OCI-LY1 (cell line): ENCODE results near the gene MEIKIN.

Experiments used
- EZH2 ChIP-seq: fragments of 200-600 bp; sonication (generic), shearing (Covaris generic); IDR thresholded peaks from 2 replicates; pipeline ENCODE4 v1.8.0; 2017; ENCODE audit warnings: borderline replicate concordance, mixed run types, mild to moderate bottlenecking, antibody characterized with exemption, low read length, moderate library complexity, mixed read lengths
- TF ChIP-seq, protein P1 (sequence below): fragments of 200-600 bp; sonication (generic), shearing (Covaris generic); IDR thresholded peaks from 2 replicates; pipeline ENCODE4 v1.5.1; 2017; ENCODE audit warnings: mild to moderate bottlenecking, antibody characterized with exemption, low read length, moderate library complexity, mixed read lengths

GRCh38 chr5:131994533-131995226 is 49.2 kb upstream of the MEIKIN start:
- TF ChIP-seq, protein P1, sequence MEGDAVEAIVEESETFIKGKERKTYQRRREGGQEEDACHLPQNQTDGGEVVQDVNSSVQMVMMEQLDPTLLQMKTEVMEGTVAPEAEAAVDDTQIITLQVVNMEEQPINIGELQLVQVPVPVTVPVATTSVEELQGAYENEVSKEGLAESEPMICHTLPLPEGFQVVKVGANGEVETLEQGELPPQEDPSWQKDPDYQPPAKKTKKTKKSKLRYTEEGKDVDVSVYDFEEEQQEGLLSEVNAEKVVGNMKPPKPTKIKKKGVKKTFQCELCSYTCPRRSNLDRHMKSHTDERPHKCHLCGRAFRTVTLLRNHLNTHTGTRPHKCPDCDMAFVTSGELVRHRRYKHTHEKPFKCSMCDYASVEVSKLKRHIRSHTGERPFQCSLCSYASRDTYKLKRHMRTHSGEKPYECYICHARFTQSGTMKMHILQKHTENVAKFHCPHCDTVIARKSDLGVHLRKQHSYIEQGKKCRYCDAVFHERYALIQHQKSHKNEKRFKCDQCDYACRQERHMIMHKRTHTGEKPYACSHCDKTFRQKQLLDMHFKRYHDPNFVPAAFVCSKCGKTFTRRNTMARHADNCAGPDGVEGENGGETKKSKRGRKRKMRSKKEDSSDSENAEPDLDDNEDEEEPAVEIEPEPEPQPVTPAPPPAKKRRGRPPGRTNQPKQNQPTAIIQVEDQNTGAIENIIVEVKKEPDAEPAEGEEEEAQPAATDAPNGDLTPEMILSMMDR: no peak
- TF ChIP-seq EZH2: no peak
